B cell (primary cell): ENCODE data around the gene ENDOV. TPM values are rescaled to one million over a fixed set of nuclear protein-coding genes. Genes with fewer than 3 reads are reported as not detected.
A peak's percentile ranks its signal among the peaks of the same experiment; 100 is the strongest.

ENCODE experiments used
- ATAC-seq: fragments of 200-7000 bp; cut with Tn5 transposase; one replicate; pipeline ENCODE4 v1.10.0; 2021; ENCODE audit warnings: low read depth, mild to moderate bottlenecking, moderate number of reproducible peaks, moderate library complexity
- CTCF ChIA-PET: fragments of 350-600 bp; sonication (Branson Sonifier 250); formaldehyde crosslinking; loops from one replicate; lab custom pipeline; 2021; ENCODE audit warnings: antibody characterized with exemption, inconsistent platforms; lab: Charles Lee
- POLR2A ChIA-PET: fragments of 350-600 bp; sonication (Branson Sonifier 250); formaldehyde crosslinking; loops from one replicate; lab custom pipeline; 2021; ENCODE audit warnings: antibody characterized with exemption; lab: Charles Lee
- DNase-seq: peaks from one replicate; pipeline ENCODE4 v3.0.0; 2013
- H2AFZ ChIP-seq: 2 replicates; pipeline ENCODE4 v1.6.1; 2012; ENCODE audit warnings: mild to moderate bottlenecking, low read depth, low read length; ENCODE audit not compliant: insufficient read depth, poor library complexity, severe bottlenecking
- H3K27ac ChIP-seq, 2 donors: 1 replicate in 1 of 2; 2 replicates in 1 of 2; pipeline ENCODE4 v1.5.1; 2012 to 2013; ENCODE audit warnings: low read length in 2 of 2, mild to moderate bottlenecking in 2 of 2, moderate library complexity in 1 of 2
- H3K27me3 ChIP-seq, 4 experiments: fragments of 200-600 bp in 1 of 4; sonication (generic) in 1 of 4; replicated peaks in 1 of 4; 1 replicate in 2 of 4; 2 replicates in 2 of 4; pipeline versions ENCODE4 v1.6.1 to v1.7.0; 2013 to 2016; ENCODE audit warnings: low read length in 3 of 4, mild to moderate bottlenecking in 2 of 4, mixed read lengths in 1 of 4, moderate library complexity in 1 of 4; ENCODE audit not compliant: insufficient read depth in 4 of 4, control insufficient read depth in 3 of 4; ENCODE audit errors: control extremely low read depth in 1 of 4
- H3K36me3 ChIP-seq, 2 experiments: replicated peaks in 1 of 2; 1 replicate in 1 of 2; 2 replicates in 1 of 2; pipeline versions ENCODE4 v1.6.1 to v1.7.1; 2013; ENCODE audit warnings: low read length in 1 of 2; ENCODE audit not compliant: insufficient read depth in 2 of 2, control insufficient read depth in 1 of 2; ENCODE audit errors: control extremely low read depth in 1 of 2, extremely low read depth in 1 of 2
- H3K4me1 ChIP-seq, 2 donors: fragments of 200-600 bp in 1 of 2; sonication (generic) in 1 of 2; 1 replicate in 1 of 2; 2 replicates in 1 of 2; pipeline versions ENCODE4 v1.5.1 to v1.6.1; 2013 to 2017; ENCODE audit warnings: low read length in 2 of 2; ENCODE audit not compliant: control insufficient read depth in 2 of 2, insufficient read depth in 2 of 2
- H3K4me2 ChIP-seq: replicated peaks from 2 replicates; pipeline ENCODE3; 2012; ENCODE audit warnings: mild to moderate bottlenecking, low read depth, low read length; ENCODE audit not compliant: poor library complexity, severe bottlenecking
- H3K4me3 ChIP-seq, 5 experiments: fragments of 200-600 bp in 1 of 5; sonication (generic) in 1 of 5; 1 replicate in 3 of 5; 2 replicates in 2 of 5; pipeline versions ENCODE4 v1.5.1 to v1.7.0; 2011 to 2016; ENCODE audit warnings: low read length in 4 of 5, mild to moderate bottlenecking in 4 of 5, low read depth in 2 of 5, control low read depth in 1 of 5, moderate library complexity in 1 of 5; ENCODE audit not compliant: insufficient read depth in 1 of 5; ENCODE audit errors: control extremely low read depth in 1 of 5, extremely low read depth in 1 of 5
- H3K79me2 ChIP-seq: fragments of 200-600 bp; sonication (generic); one replicate; pipeline ENCODE4 v1.6.0; 2016; ENCODE audit warnings: low read length; ENCODE audit not compliant: control insufficient read depth, insufficient read depth
- H3K9ac ChIP-seq: fragments of 200-600 bp; sonication (generic); 2 replicates; pipeline ENCODE4 v1.6.1; 2017; ENCODE audit warnings: mild to moderate bottlenecking, low read length, moderate library complexity
- H3K9me3 ChIP-seq, 3 donors: one replicate each; pipeline versions ENCODE4 v1.6.1 to v1.7.1; 2013; ENCODE audit warnings: low read length in 2 of 3; ENCODE audit not compliant: control insufficient read depth in 2 of 3, insufficient read depth in 1 of 3; ENCODE audit errors: control extremely low read depth in 1 of 3
- H4K20me1 ChIP-seq: 2 replicates; pipeline ENCODE4 v1.6.0; 2012; ENCODE audit warnings: mild to moderate bottlenecking, low read length; ENCODE audit not compliant: insufficient read depth, control insufficient read depth, poor library complexity, severe bottlenecking
- H3K27ac Mint-ChIP-seq: one replicate; pipeline ENCODE4 v1.8.0; 2021; ENCODE audit warnings: mixed read lengths
- H3K27me3 Mint-ChIP-seq: one replicate; pipeline ENCODE4 v1.8.0; 2021; ENCODE audit warnings: mixed read lengths
- H3K4me1 Mint-ChIP-seq: one replicate; pipeline ENCODE4 v1.8.0; 2021; ENCODE audit warnings: mixed read lengths
- H3K4me3 Mint-ChIP-seq: one replicate; pipeline ENCODE4 v1.8.0; 2021; ENCODE audit warnings: mixed read lengths
- H3K9me3 Mint-ChIP-seq: one replicate; pipeline ENCODE4 v1.8.0; 2022; ENCODE audit warnings: mixed read lengths; ENCODE audit not compliant: insufficient read depth
- EZH2 ChIP-seq: IDR thresholded peaks from 2 replicates; pipeline ENCODE4 v1.6.1; 2012; ENCODE audit warnings: borderline replicate concordance, low read depth, mild to moderate bottlenecking, moderate library complexity, low read length; ENCODE audit not compliant: insufficient read depth, poor library complexity, severe bottlenecking
- WGBS: methylation state at CpG from one replicate; pipeline ENCODE4 v1.1.5; 2013; ENCODE audit warnings: missing lambda C conversion rate; ENCODE audit not compliant: insufficient coverage; 5-methylcytosine and 5-hydroxymethylcytosine counted together
- intact Hi-C: fragments of 100-400 bp; cut with micrococcal nuclease; formaldehyde crosslinking; loops from one replicate; pipeline ENCODE4 v1.10.0; 2022
- polyA plus RNA-seq: library from polyadenylated mRNA; depleted of rRNA; stranded (reverse); fragments of >200 nt; gene quantifications from 2 replicates; pipeline ENCODE4 v1.2.3, GENCODE V29; 2012
- total RNA-seq, 2 donors: library from RNA; stranded (reverse); fragments of 120-200 nt in 1 of 2; gene quantifications; 1 replicate in 1 of 2; 2 replicates in 1 of 2; pipeline versions ENCODE4 v1.2.3 to v1.2.4, GENCODE V29; 2013 to 2022
- TF ChIP-seq, protein P1 (sequence below): fragments of 200-600 bp; IDR thresholded peaks from one replicate; pipeline ENCODE4 v1.8.0; 2022; ENCODE audit warnings: antibody characterized with exemption, mild to moderate bottlenecking

The ENDOV gene
- total and polyA plus RNA-seq, 2 donors (not counting 1 experiment from before 2014, with no cell fraction given), result 25.3 to 49.5 TPM

DNA sequence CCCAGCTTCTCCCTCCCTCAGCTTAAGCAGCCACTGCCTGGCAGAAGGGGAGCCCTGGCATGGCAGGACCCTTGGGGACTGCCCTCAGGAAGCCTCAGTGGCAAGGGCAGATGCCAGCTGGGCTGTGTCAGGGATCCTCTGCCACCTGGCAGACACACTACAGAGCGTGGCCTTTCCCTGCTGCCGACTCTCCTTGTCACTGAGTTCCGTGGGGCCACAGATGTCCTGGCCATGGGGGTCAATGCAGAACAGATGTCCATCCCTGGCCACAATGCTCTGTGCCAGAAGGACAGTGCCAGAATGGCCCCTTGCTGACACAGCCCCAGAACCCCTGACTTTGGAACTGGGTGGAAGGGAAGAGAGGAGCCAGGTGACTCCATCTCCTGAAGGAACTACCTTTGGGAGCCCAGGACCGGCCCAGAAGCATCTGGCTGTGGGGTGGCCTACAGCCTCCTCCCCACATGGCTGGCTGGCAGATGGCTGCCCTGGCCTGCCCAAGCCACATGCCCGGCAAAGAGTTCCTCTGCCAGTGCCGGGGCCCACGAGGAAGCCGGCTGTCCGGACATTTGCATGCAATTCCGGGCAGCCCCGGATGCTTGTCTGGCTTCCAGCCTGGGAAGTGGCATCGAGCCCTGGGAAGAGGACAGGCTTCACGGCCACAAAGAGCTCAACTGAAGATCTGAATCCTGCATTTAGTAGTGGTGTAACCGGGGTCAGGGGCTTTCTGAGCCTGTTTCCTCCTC is 37.4 kb downstream of the ENDOV start:
- intact Hi-C loops, result no loop called here
- H3K9me3 ChIP-seq, result peaks cover 0 to 10% (median 0%) of the 10 kb centered on the region in 3 donors
- no peaks in the 10 kb centered on the region for H4K20me1 ChIP-seq
- ChIA-PET POLR2A (no interaction called here), CTCF (no interaction called here)
- no peak for TF ChIP-seq EZH2
- TF ChIP-seq, protein P1, sequence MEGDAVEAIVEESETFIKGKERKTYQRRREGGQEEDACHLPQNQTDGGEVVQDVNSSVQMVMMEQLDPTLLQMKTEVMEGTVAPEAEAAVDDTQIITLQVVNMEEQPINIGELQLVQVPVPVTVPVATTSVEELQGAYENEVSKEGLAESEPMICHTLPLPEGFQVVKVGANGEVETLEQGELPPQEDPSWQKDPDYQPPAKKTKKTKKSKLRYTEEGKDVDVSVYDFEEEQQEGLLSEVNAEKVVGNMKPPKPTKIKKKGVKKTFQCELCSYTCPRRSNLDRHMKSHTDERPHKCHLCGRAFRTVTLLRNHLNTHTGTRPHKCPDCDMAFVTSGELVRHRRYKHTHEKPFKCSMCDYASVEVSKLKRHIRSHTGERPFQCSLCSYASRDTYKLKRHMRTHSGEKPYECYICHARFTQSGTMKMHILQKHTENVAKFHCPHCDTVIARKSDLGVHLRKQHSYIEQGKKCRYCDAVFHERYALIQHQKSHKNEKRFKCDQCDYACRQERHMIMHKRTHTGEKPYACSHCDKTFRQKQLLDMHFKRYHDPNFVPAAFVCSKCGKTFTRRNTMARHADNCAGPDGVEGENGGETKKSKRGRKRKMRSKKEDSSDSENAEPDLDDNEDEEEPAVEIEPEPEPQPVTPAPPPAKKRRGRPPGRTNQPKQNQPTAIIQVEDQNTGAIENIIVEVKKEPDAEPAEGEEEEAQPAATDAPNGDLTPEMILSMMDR, result no peak
- no peaks in the 10 kb centered on the region for H3K9me3 Mint-ChIP-seq
- H3K4me2 ChIP-seq, result no peak overlapping the region
- H3K27ac ChIP-seq, result no peak overlapping the region
- 83% methylated on average over 14 of the region's 14 CpGs for WGBS
- H3K36me3 ChIP-seq, result no peaks in the 10 kb centered on the region
- H3K79me2 ChIP-seq, result no peaks in the 10 kb centered on the region
- H3K27me3 ChIP-seq, result peaks cover 0 to 10% (median 0%) of the 10 kb centered on the region in 4 experiments
- peaks cover 7 to 17% of the 10 kb centered on the region in 2 donors for H3K4me1 ChIP-seq
- ATAC-seq (no peak), DNase-seq (no peak)
- peak overlapping the region; percentile 91 for H3K4me3 Mint-ChIP-seq
- H3K27ac Mint-ChIP-seq, result no peak overlapping the region
- no peak overlapping the region for H3K4me3 ChIP-seq
- H2AFZ ChIP-seq, result no peak overlapping the region
- no peak overlapping the region for H3K9ac ChIP-seq
- H3K4me1 Mint-ChIP-seq, result peaks cover 18% of the 10 kb centered on the region
- H3K27me3 Mint-ChIP-seq, result peaks cover 8% of the 10 kb centered on the region
